Spleen (tissue), 13 donors: ENCODE measurements around the gene GPR3. TPM values are rescaled to one million over a fixed set of nuclear protein-coding genes. Genes with fewer than 3 reads are reported as not detected.

ENCODE experiments used
- DNase-seq: peaks from one replicate; pipeline ENCODE4 v3.0.0-alpha.2; 2020
- H3K27ac ChIP-seq, 8 donors: fragments of 200-600 bp; sonication (generic) in 7 of 8; 1 replicate in 4 of 8; 2 replicates in 4 of 8; pipeline versions ENCODE4 v1.5.0 to v1.8.0; 2016 to 2021; ENCODE audit warnings: inconsistent platforms in 4 of 8, mild to moderate bottlenecking in 4 of 8, moderate library complexity in 1 of 8
- H3K27me3 ChIP-seq, 7 donors: fragments of 200-600 bp; sonication (generic) in 6 of 7; replicated peaks in 1 of 7; 1 replicate in 4 of 7; 2 replicates in 3 of 7; pipeline versions ENCODE4 v1.5.0 to v1.8.0; 2016 to 2021; ENCODE audit warnings: inconsistent platforms in 3 of 7, mild to moderate bottlenecking in 1 of 7
- H3K36me3 ChIP-seq, 6 donors: fragments of 200-600 bp; sonication (generic) in 5 of 6; 1 replicate in 4 of 6; 2 replicates in 2 of 6; pipeline versions ENCODE4 v1.5.0 to v1.8.0; 2016 to 2021; ENCODE audit warnings: inconsistent platforms in 2 of 6
- H3K4me1 ChIP-seq, 6 donors: fragments of 200-600 bp; sonication (generic) in 5 of 6; 1 replicate in 3 of 6; 2 replicates in 3 of 6; pipeline versions ENCODE4 v1.5.0 to v1.8.0; 2016 to 2021; ENCODE audit warnings: inconsistent platforms in 3 of 6
- H3K4me3 ChIP-seq, 8 donors: fragments of 200-600 bp; sonication (generic) in 7 of 8; 1 replicate in 4 of 8; 2 replicates in 4 of 8; pipeline versions ENCODE4 v1.5.0 to v1.8.0; 2016 to 2021; ENCODE audit warnings: inconsistent platforms in 4 of 8, mild to moderate bottlenecking in 4 of 8, moderate library complexity in 2 of 8
- H3K9me3 ChIP-seq, 8 donors: fragments of 200-600 bp; sonication (generic) in 7 of 8; 1 replicate in 4 of 8; 2 replicates in 4 of 8; pipeline versions ENCODE4 v1.5.0 to v1.8.0; 2016 to 2021; ENCODE audit warnings: inconsistent platforms in 4 of 8
- CTCF ChIP-seq, 11 experiments: fragments of 200-600 bp in 7 of 11; fragments of 450-650 bp in 4 of 11; sonication (generic) in 4 of 11; IDR thresholded peaks in 8 of 11; conservative IDR thresholded peaks in 3 of 11; 1 replicate in 7 of 11; 2 replicates in 4 of 11; pipeline versions ENCODE4 v1.4.0 to v1.8.0; 2016 to 2021; ENCODE audit warnings: antibody characterized with exemption in 11 of 11, inconsistent platforms in 4 of 11, mild to moderate bottlenecking in 1 of 11
- POLR2A ChIP-seq, 3 donors: fragments of 450-650 bp; IDR thresholded peaks; one replicate each; pipeline ENCODE4 v1.5.1; 2017; ENCODE audit warnings: antibody characterized with exemption in 3 of 3, mild to moderate bottlenecking in 1 of 3
- POLR2AphosphoS5 ChIP-seq, 3 donors: sonication (generic); formaldehyde crosslinking; IDR thresholded peaks; one replicate each; pipeline ENCODE4 v1.5.1; 2017; ENCODE audit warnings: antibody characterized with exemption in 3 of 3
- WGBS, 5 donors: extraction: QIAGEN DNeasy Blood & Tissue Kit in 3 of 5; methylation state at CpG; one replicate each; pipeline versions ENCODE4 v1.1.5 to v1.1.7; 2013 to 2018; 5-methylcytosine and 5-hydroxymethylcytosine counted together
- intact Hi-C: fragments of 100-400 bp; cut with DNase I; formaldehyde crosslinking; loops from one replicate; pipeline ENCODE4 v1.15.0; 2023; ENCODE audit warnings: low total_unique reads
- long read RNA-seq, 2 donors: transcript quantifications; one replicate each; lab custom pipeline, GENCODE V29; 2026
- polyA plus RNA-seq, 3 donors: library from polyadenylated mRNA; stranded (reverse); fragments of 200-250 nt; gene quantifications; one replicate each; pipeline ENCODE4 v1.2.1, GENCODE V29; 2013
- total RNA-seq, 7 donors: library from RNA; depleted of rRNA in 3 of 7; stranded (reverse); fragments of >200 nt in 3 of 7; fragmentation: NEBNext Ultra II Directional in 4 of 7; extraction: Animal tissue kit (Norgen Biotek cat#: 25700) in 4 of 7; gene quantifications; one replicate each; pipeline versions ENCODE4 v1.1.0 to v1.2.1, GENCODE V29; 2016 to 2021
- donor health status: healthy with polysubstance abuse.
- donor health status: DM: no; HTN: no; CAD: no; lungs with moderate emphysema.
- donor health status: DM: no; HTN: no; CAD: no.
- donor health status: Bipolar disorder and iron deficiency.
- donor health status: healthy.
- donor health status: DM: no; HTN: no; CAD: no.
- donor health status: DM: yes; HTN: yes; CAD: no.

Gene GPR3, protein sequence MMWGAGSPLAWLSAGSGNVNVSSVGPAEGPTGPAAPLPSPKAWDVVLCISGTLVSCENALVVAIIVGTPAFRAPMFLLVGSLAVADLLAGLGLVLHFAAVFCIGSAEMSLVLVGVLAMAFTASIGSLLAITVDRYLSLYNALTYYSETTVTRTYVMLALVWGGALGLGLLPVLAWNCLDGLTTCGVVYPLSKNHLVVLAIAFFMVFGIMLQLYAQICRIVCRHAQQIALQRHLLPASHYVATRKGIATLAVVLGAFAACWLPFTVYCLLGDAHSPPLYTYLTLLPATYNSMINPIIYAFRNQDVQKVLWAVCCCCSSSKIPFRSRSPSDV
- total RNA-seq (under 1 TPM in 3 of 7 donors, not detected in 4; 0.17 to 0.40 (median 0.28) TPM), polyA plus RNA-seq (under 1 TPM; 0.05 to 0.15 (median 0.10) TPM)
- long read RNA-seq, donor 1: 0 reads
- long read RNA-seq, donor 2, partial matches to known transcripts: 0 of 1 reads
- long read RNA-seq, donor 2, other reads (novel, unspliced or antisense): 0 of 1 reads

- H3K9me3 ChIP-seq: no peaks in the 10 kb centered on the region
- peak; percentile 45 to 82 (median 72) for TF ChIP-seq POLR2AphosphoS5 (IDR thresholded peaks at IDR 0.05)
- peak; percentile 19 to 68 (median 54) for TF ChIP-seq CTCF (IDR thresholded peaks at IDR 0.05 in 8 of 11, conservative IDR thresholded peaks at IDR 0.05 in 3 of 11)
- TF ChIP-seq POLR2A (IDR thresholded peaks at IDR 0.05): no peak
- H3K27me3 ChIP-seq: peaks cover 0 to 13% (median 0%) of the 10 kb centered on the region in 7 donors
- 2 to 6% (median 2%) methylated on average over 26 to 69 of the region's 69 CpGs for WGBS, 5 donors
- H3K4me3 ChIP-seq: peak within 1 kb of the TSS; percentile 28 to 73 (median 48)
- DNase-seq: peak; percentile 94
- intact Hi-C loops: loop anchor here (2.0 to 5.0 kb wide), 2 partner anchors 35 to 91 kb away; no protein-coding TSS in a partner anchor
- no peaks in the 10 kb centered on the region for H3K36me3 ChIP-seq
- H3K4me1 ChIP-seq: peaks cover 21 to 64% (median 42%) of the 10 kb centered on the region in 6 donors
- H3K27ac ChIP-seq: peak within 1 kb of the TSS in 2 of 8 donors; percentile 41 to 50
Observed at GRCh38 chr1:27392096-27392777, at the start of gene GPR3. TSS of gene GPR3 (plus strand) at chr1:27392622. CDS start at chr1:27393799, 1,177 bp downstream.

DNA sequence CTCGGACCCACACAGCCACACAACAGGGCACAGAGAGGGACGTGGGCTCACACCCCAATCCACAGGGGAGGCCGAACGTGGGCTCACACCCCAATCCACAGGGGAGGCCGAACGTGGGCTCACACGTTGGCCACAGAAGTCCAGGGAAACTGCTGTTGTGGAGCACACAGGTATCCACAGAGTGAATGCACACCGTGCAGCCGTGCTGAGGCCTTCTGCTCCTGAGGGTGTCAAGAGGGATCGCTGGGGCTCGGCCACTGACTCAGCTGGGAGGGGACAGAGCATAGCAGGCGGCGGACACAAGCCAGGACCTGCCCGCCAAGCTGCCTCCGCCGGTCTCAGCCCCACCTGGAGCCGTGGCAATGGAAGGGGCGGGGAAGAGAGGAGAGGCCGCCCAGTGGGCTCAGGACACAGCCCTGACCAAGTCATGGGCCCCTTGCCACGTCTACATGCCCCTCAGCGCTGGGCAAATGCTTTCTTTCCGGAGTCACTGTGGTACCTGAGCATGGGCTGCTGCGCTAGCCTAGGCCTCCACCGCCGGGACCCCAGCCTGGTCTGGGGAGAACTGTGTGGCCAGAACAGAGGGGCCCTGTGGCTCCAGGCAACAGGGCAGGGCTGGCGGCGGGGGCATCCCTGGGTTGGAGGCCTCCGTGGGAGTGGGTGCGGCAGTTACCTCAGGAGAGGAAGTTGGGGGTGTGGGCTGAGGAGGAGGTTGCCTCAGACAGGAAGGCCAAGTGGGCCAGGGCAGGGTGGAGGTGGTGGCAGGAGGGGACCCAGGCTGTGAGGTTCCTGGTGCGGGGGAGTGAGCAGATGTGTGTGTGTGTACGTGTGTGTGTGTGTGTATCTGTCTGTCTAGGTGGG is 49.4 kb upstream of the GPR3 start:
- peak overlapping the region; percentile 39 to 87 (median 59) for H3K4me3 ChIP-seq
- intact Hi-C loops: no loop called here
- peaks cover 7 to 94% (median 46%) of the 10 kb centered on the region in 6 donors for H3K4me1 ChIP-seq
- peaks cover 0 to 40% (median 25%) of the 10 kb centered on the region in 6 donors for H3K36me3 ChIP-seq
- H3K27ac ChIP-seq: peak overlapping the region; percentile 88 to 98 (median 94)
- 8 to 43% (median 25%) methylated on average over 22 to 31 of the region's 31 CpGs for WGBS, 5 donors
- no peak for TF ChIP-seq POLR2A (IDR thresholded peaks at IDR 0.05)
- TF ChIP-seq POLR2AphosphoS5 (IDR thresholded peaks at IDR 0.05): peak; percentile 80 to 85 (median 83)
- TF ChIP-seq CTCF (IDR thresholded peaks at IDR 0.05 in 8 of 11, conservative IDR thresholded peaks at IDR 0.05 in 3 of 11): no peak
- no peaks in the 10 kb centered on the region for H3K9me3 ChIP-seq
- DNase-seq: peak; percentile 97
- H3K27me3 ChIP-seq: no peaks in the 10 kb centered on the region

DNA sequence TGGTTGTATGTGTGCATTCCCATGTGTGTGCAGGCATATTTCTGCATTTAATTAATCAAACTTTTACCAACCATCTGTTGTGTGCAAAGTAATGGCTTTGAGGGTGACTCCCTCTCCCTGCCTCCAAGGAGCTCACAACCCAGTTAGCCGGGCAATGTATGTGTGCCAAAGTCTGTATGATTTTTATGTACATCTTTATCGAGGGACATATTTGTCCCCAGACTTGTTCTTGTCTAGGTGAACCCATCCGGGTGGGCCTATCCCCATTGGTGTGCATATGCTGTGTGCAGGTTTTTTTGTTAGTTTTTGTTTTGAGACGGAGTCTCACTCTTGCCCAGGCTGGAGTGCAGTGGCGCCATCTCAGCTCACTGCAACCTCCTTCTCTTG is 48.8 kb upstream of the GPR3 start:
- WGBS, 5 donors: 13 to 64% (median 41%) methylated on average over 5 of the region's 5 CpGs
- no peaks in the 10 kb centered on the region for H3K9me3 ChIP-seq
- no peak for TF ChIP-seq CTCF (IDR thresholded peaks at IDR 0.05 in 8 of 11, conservative IDR thresholded peaks at IDR 0.05 in 3 of 11)
- TF ChIP-seq POLR2A (IDR thresholded peaks at IDR 0.05): no peak
- no peak for TF ChIP-seq POLR2AphosphoS5 (IDR thresholded peaks at IDR 0.05)
- intact Hi-C loops: no loop called here
- H3K4me1 ChIP-seq: peaks cover 7 to 98% (median 48%) of the 10 kb centered on the region in 6 donors
- H3K4me3 ChIP-seq: peak overlapping the region in 7 of 8 donors; percentile 45 to 87 (median 63)
- peak overlapping the region in 7 of 8 donors; percentile 89 to 98 (median 95) for H3K27ac ChIP-seq
- no peaks in the 10 kb centered on the region for H3K27me3 ChIP-seq
- H3K36me3 ChIP-seq: peaks cover 0 to 36% (median 24%) of the 10 kb centered on the region in 6 donors
- no peak for DNase-seq
